GM21390 (cell line): ENCODE measurements around the gene RACK1.
"Not testable (repeated sequence)": the region's sequence is repeated elsewhere in the genome, so short reads cannot be mapped to it uniquely, and the experiment has no call there.

Source experiments
- ATAC-seq: cut with Tn5 transposase; IDR thresholded peaks from one replicate; pipeline ENCODE4 v1.9.1; 2021; ENCODE audit not compliant: unreplicated experiment

The RACK1 gene

GRCh38 chr5:181243564-181244343 is at the start of gene RACK1:
RACK1 (minus strand) TSS chr5:181243906; CDS start chr5:181243800, 106 bp downstream.
- ATAC-seq = peak; percentile 60

DNA sequence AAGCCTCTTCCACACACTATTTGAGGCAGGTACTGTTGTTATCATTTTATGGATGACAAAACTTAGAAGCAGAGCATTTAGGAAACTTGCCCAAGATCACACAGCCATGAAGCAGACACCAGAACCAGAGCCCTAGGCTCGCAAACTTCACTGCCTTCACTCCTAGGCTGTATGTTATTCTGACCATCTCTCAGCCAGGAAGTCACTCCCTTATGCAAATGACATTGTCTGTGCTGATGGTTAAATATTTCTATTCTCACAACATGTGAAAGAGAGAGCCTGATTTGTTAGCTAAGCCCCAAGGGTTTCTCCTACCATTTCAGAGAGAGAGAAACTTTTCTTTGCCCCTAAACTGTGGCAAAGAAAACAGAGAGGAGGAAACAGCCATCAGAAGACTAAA is 43.6 kb upstream of the RACK1 start:
- ATAC-seq = peak; percentile 76

GRCh38 chr5:181285962-181286705 is 42.4 kb upstream of the RACK1 start:
- ATAC-seq = not testable (repeated sequence)

DNA sequence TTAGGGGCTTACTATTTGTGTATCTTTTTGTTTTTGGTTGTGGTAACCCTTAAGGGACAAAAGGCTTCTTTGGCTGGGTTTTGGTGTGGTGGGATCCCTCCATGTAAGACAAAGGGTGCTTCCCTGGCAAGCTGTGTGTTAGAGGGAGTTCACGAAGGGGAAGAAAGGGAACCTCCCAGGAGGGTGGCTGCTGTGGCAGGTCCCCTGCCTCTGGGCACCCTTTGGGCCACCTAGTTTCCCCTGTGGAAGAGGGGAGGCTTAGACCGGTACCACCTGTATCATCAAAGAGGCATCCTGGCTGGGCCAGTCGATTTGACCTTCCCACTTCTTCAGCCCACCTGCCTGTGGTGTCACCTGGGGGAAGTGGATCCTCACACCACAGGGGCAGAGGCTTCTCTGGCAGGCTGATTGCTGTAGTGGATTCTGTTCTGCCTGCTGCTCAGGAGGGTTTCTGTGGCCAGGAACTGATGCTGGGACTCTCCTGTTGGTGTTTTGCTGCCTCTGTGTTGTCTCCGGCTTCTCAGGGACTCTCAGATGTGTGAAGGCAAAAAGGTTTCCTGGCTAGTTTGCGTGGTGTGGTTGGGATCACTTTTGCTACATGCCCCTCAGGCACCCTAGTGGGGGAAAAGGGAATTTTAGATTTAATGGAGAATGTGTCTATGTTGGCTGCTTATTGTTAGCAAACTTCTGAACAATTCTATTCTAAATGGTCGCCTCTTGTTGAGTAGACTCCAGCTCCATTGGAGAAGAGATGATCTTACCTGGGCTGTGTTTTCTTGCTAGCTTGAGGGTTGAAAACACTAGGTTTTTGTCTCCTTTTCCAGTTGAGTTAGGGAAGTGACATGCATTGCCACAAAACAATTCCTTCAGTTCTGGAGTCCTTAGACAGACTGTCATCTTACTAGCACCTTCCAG is 40.4 kb upstream of the RACK1 start:
- not testable (repeated sequence) for ATAC-seq

DNA sequence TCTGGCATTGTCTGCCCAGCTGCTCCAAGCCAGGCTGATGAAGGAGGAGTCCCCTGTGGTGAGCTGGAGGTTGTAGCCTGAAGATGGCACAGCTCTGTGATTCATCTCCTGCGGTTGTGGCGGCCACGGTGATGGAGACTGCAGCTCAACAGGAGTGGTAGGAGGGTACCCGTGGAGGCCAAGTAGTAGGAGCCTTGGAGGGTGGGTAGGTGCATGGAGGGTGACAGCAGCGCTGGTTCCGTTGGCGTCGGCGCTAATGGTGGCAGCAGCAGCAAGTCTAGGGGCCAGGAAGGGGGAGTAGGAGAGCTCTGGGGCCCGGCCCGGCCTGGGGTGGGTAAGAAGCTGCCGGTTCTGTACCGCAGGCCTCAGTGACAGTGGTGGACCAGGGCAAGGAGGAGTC is 39.6 kb upstream of the RACK1 start:
- ATAC-seq = no peak

GRCh38 chr5:181282874-181283273 is 39.2 kb upstream of the RACK1 start:
- ATAC-seq = no peak

DNA sequence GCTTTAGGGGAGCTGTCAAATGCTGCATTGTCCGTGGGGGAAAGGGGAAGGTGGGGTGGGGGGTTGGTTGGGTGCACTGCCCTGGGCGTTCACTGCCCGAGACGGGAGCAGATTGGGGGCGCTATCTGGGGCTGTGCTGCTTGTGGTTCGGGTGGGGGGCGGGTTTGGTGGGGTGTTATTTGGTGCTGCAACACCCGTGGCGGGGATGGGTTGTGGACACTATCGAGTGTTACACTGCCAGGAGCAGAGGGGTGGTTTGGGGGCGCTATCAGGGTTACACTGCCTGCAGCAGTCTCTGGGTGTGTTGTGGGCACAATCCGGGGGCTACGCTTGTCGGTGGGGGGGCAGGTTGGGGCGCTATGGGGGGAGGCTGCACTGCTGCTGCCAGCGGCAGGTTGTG is 38.7 kb upstream of the RACK1 start:
- ATAC-seq = not testable (repeated sequence)

- ATAC-seq = no peak
Measured at GRCh38 chr5:181281984-181282316, 38.2 kb upstream of the RACK1 start.

DNA sequence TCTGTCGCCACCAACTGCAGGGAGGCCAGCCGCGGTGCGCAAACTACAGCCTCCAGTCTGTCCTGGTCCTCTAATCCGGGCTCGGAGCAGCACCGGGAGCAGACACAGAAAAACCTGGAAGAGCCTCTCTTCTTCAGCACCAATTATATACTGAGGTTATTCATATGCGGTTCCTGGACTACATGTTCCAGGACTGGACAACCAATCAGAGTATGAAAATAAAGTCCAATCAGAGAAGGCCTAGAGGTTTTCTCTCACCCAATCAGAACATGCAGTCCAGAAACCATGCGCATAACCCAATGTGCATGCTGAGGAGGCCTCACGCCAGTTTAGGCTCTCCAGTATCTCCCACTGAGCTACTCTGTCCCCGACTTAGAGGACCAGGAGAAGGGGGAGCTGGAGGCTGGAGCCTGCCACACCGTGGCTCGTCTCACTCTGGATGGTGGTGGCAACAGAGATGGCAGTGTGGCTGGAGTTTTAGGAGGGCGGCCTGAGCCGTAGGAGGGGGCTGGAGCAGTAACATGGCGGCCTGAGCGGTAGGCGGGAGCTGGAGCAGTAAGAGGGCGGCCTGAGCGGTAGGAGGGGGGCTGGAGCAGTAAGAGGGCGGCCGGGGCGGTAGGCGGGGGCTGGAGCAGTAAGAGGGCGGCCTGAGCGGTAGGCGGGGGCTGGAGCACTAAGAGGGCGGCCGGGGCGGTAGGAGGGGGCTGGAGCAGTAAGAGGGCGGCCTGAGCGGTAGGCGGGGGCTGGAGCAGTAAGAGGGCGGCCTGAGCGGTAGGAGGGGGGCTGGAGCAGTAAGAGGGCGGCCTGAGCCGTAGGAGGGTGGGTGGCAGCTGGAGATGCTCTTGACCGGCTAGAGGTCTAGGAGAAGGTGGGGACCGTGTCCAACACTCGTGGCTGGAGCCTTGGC is 37.6 kb upstream of the RACK1 start:
- ATAC-seq = no peak

GRCh38 chr5:181280251-181280762 is 36.6 kb upstream of the RACK1 start:
- ATAC-seq = no peak

DNA sequence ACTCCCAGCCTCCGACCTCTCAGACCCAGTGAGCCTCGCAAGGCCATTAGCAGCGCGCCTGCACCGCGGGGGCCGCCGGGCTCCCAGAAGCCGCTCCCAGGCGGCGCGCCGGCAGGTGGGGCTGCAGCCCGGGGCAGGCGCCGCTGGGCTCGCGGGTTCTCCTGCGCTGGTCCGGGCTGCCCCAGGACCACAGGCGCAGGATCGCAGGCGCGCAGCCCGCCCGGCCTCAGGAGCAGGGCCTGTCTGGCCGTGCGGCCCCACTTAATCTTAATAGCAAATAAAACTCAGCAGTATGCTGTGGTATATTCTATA is 29.7 kb upstream of the RACK1 start:
- not testable (repeated sequence) for ATAC-seq

DNA sequence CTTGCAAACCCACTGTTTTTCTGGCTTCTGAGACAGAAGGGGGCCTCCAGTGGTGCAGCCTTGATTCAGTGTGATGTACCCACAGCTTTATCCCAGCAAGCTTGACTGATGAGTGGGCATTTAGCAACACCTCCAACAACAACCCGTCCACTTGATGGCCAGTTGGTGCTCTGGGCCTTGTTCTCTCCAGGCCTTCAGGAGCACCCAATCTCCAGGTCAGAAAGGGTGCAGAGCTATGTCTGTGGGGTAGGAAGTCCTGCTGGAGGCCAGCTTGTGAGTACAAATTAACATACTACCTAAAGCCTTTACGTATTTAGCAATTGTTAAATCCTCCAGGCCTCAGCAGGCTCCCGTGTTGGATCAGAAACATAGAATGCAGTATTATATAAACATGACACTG is 27.4 kb upstream of the RACK1 start:
- ATAC-seq = no peak

DNA sequence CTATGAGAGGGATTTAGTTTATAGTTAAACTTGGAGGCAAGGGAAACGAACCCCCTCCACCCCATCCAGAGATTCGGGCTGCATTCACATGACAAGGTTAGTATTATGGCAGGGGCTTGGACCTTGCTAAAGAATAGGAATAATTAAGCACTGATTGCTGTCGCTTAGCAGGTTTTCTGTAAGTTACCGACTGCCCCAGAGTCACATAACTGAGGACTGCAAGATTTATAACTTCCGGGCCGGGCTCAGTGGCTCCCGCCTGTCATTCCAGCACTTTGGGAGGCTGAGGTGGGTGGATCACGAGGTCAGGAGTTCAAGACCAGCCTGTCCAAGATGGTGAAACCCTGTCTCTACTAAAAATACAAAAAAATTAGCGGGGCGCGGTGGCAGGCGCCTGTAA is 24.2 kb upstream of the RACK1 start:
- not testable (repeated sequence) for ATAC-seq

DNA sequence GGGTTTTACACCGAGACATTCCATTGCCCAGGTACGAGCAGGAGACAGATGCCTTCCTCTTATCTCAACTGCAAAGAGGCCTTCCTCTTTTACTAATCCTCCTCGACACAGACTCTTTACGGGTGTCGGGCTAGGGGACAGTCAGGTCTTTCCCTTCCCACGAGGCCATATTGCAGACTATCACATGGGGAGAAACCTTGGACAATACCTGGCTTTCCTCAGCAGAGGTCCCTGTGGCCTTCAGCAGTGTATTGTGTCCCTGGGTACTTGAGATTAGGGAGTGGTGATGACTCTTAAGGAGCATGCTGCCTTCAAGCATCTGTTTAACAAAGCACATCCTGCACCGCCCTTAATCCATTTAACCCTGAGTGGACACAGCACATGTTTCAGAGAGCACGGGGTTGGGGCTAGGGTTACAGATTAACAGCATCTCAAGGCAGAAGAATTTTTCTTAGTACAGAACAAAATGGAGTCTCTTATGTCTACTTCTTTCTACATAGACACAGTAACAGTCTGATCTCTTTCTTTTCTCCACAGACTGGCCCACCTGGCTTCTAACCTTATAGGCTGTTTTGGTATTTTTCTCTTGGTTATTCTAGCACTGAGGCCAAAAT is 23.7 kb upstream of the RACK1 start:
- not testable (repeated sequence) for ATAC-seq

GRCh38 chr5:181265092-181265671 is 21.5 kb upstream of the RACK1 start:
- no peak for ATAC-seq

DNA sequence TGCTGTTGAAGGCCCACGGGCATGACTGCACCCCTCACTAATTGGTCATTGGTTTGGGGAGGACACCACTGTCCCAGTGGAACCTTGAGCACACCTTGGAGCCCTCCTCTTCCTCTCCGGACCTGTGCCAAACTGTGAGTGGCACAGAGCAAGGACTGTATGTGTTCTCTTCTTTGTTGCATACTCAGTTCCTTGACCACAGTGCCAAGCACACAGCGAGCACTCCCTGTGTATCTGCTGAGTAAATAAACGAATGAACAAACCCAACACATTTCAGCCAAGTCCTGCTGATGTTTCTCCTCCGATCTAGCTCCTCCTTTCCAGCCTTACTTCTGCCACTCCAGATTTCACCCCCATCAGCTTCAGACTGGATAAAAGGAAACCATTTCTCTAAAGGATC is 19.9 kb upstream of the RACK1 start:
- ATAC-seq = no peak

DNA sequence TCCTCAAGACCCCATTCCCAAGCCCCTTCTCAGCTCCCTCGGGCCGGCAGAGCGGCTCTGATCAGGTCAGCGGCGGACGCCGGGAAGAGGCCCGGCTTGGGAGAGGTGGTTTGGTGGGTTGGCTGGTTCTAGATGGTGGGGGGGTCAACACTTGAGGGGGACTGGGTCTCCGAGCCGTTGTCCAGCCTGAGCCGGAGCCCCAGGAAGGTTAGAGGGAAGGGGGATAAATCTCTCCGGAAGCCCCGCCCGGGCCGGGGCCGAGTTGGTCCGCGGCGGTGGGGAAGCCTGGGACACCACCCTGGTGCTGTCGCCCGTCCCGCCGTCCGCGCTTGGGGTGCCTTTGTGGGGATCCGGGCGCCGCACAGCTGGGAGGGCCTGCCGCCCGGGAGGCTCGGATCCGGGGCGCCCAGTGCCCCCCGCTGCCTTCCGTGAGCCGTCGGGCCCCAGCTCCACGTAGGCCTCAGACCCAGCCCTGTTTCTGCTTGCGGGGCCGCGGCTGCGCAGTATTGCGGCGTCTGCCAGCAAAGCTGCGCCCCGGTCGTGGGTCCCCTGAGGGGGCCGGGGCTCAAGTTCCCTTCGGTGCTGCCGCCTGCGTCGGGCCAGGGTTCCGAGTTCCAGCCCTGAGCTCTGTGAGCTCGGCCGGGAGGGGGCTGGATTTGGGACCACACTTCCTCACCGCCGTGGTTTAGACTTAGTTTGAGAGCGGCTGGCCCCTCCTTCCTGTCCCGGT is 17.8 kb upstream of the RACK1 start:
- peak; percentile 50 for ATAC-seq

GRCh38 chr5:181260720-181261319 is 17.1 kb upstream of the RACK1 start, which contains the start of gene TRIM52:
TRIM52 (minus strand) TSS chr5:181261143; CDS start chr5:181260813, 330 bp downstream.
- peak; percentile 82 for ATAC-seq
